HG03159 (cell line): Measurements from ENCODE around the gene RPS21.

Experiments
- ATAC-seq: cut with Tn5 transposase; IDR thresholded peaks from one replicate; pipeline ENCODE4 v1.9.1; 2021; ENCODE audit warnings: mild to moderate bottlenecking, moderate library complexity; ENCODE audit not compliant: unreplicated experiment

The RPS21 gene

GRCh38 chr20:62376112-62377063, 10.5 kb upstream of the RPS21 start:
- no peak for ATAC-seq

GRCh38 chr20:62377064-62377461, 9.8 kb upstream of the RPS21 start:
- ATAC-seq, result no peak

GRCh38 chr20:62377615-62378178, 9.2 kb upstream of the RPS21 start:
- no peak for ATAC-seq

GRCh38 chr20:62378215-62378614, 8.7 kb upstream of the RPS21 start:
- no peak for ATAC-seq

GRCh38 chr20:62381202-62381797, 5.6 kb upstream of the RPS21 start:
- no peak for ATAC-seq

- ATAC-seq, result no peak
Measured at GRCh38 chr20:62381842-62382241, 5.1 kb upstream of the RPS21 start.

GRCh38 chr20:62382306-62383198, 4.4 kb upstream of the RPS21 start:
- peak; percentile 55 for ATAC-seq

GRCh38 chr20:62387219-62387913, 463 bp downstream of the RPS21 start:
- peak; percentile 7 for ATAC-seq

GRCh38 chr20:62387933-62388635, 1.2 kb downstream of the RPS21 start:
- no peak for ATAC-seq

- ATAC-seq, result no peak
Measured at GRCh38 chr20:62388839-62389600, 2.1 kb downstream of the RPS21 start.

- no peak for ATAC-seq
Measured at GRCh38 chr20:62389601-62390087, 2.7 kb downstream of the RPS21 start.

- no peak for ATAC-seq
Measured at GRCh38 chr20:62390317-62391164, 3.6 kb downstream of the RPS21 start.

- ATAC-seq, result no peak
Measured at GRCh38 chr20:62391165-62392076, 4.5 kb downstream of the RPS21 start.

- ATAC-seq, result no peak
Measured at GRCh38 chr20:62392077-62392418, 5.1 kb downstream of the RPS21 start.

- no peak for ATAC-seq
Measured at GRCh38 chr20:62392621-62393334, 5.9 kb downstream of the RPS21 start.

- ATAC-seq, result no peak
Measured at GRCh38 chr20:62393335-62393665, 6.4 kb downstream of the RPS21 start.
